H9 (cell line): Measurements from ENCODE around the gene ZNF691. TPM values are rescaled to one million over a fixed set of nuclear protein-coding genes. Genes with fewer than 3 reads are reported as not detected.

Source experiments
- DNase-seq: peaks from one replicate; pipeline ENCODE4 v3.0.0-alpha.2; 2017
- H2AFZ ChIP-seq: one replicate; pipeline ENCODE4 v1.6.1; 2013; ENCODE audit warnings: mild to moderate bottlenecking, low read length, control low read depth, moderate library complexity
- H2AK5ac ChIP-seq: 2 replicates; pipeline ENCODE4 v1.6.1; 2013; ENCODE audit warnings: low read length, control low read depth, mixed read lengths; ENCODE audit not compliant: insufficient read length
- H2BK120ac ChIP-seq: one replicate; pipeline ENCODE4 v1.6.1; 2013; ENCODE audit warnings: low read depth, mild to moderate bottlenecking, low read length, control low read depth, inconsistent platforms; ENCODE audit not compliant: poor library complexity, severe bottlenecking
- H2BK12ac ChIP-seq: 2 replicates; pipeline ENCODE4 v1.6.1; 2013; ENCODE audit warnings: low read length, control low read depth, mixed read lengths, low read depth; ENCODE audit not compliant: insufficient read length
- H2BK15ac ChIP-seq: 2 replicates; pipeline ENCODE4 v1.6.1; 2013; ENCODE audit warnings: low read depth, low read length, control low read depth
- H2BK20ac ChIP-seq: one replicate; pipeline ENCODE4 v1.6.1; 2013; ENCODE audit warnings: low read depth, mild to moderate bottlenecking, low read length, control low read depth, inconsistent platforms; ENCODE audit not compliant: poor library complexity, severe bottlenecking
- H2BK5ac ChIP-seq: 2 replicates; pipeline ENCODE4 v1.6.1; 2013; ENCODE audit warnings: low read length, control low read depth, mixed read lengths; ENCODE audit not compliant: insufficient read length
- H3K14ac ChIP-seq: 2 replicates; pipeline ENCODE4 v1.6.1; 2013; ENCODE audit warnings: low read length, control low read depth; ENCODE audit not compliant: insufficient read depth
- H3K18ac ChIP-seq: 2 replicates; pipeline ENCODE4 v1.6.1; 2013; ENCODE audit warnings: low read depth, mild to moderate bottlenecking, mixed read lengths, low read length, control low read depth; ENCODE audit not compliant: insufficient read length
- H3K23ac ChIP-seq: 2 replicates; pipeline ENCODE4 v1.6.1; 2013; ENCODE audit warnings: low read length, control low read depth, mixed read lengths, low read depth; ENCODE audit not compliant: insufficient read length
- H3K23me2 ChIP-seq: 2 replicates; pipeline ENCODE4 v1.6.1; 2013; ENCODE audit warnings: low read depth, mild to moderate bottlenecking, mixed read lengths, low read length, control low read depth; ENCODE audit not compliant: insufficient read length, poor library complexity, severe bottlenecking
- H3K27ac ChIP-seq: 2 replicates; pipeline ENCODE4 v1.5.1; 2013; ENCODE audit warnings: low read length, control low read depth, mixed read lengths, low read depth; ENCODE audit not compliant: insufficient read length
- H3K27me3 ChIP-seq: 2 replicates; pipeline ENCODE4 v1.6.1; 2013; ENCODE audit warnings: low read length, control low read depth, inconsistent platforms; ENCODE audit not compliant: insufficient read depth
- H3K4ac ChIP-seq: 2 replicates; pipeline ENCODE4 v1.6.1; 2013; ENCODE audit warnings: low read depth, mild to moderate bottlenecking, control low read depth, inconsistent platforms, low read length, moderate library complexity
- H3K4me1 ChIP-seq: 2 replicates; pipeline ENCODE4 v1.6.1; 2013; ENCODE audit warnings: low read length, control low read depth, inconsistent platforms; ENCODE audit not compliant: insufficient read depth
- H3K4me2 ChIP-seq: 2 replicates; pipeline ENCODE4 v1.6.1; 2013; ENCODE audit warnings: low read length, control low read depth, mixed read lengths; ENCODE audit not compliant: insufficient read length, insufficient read depth
- H3K56ac ChIP-seq: 2 replicates; pipeline ENCODE4 v1.6.1; 2013; ENCODE audit warnings: low read depth, mild to moderate bottlenecking, mixed read lengths, low read length, control low read depth; ENCODE audit not compliant: insufficient read length
- H3K79me1 ChIP-seq: 2 replicates; pipeline ENCODE4 v1.6.1; 2013; ENCODE audit warnings: low read depth, mild to moderate bottlenecking, moderate library complexity, low read length, control low read depth, inconsistent platforms; ENCODE audit not compliant: insufficient read depth, poor library complexity, severe bottlenecking
- H3K79me2 ChIP-seq: 2 replicates; pipeline ENCODE4 v1.6.1; 2013; ENCODE audit warnings: low read length, control low read depth, inconsistent platforms; ENCODE audit not compliant: insufficient read depth
- H3K9ac ChIP-seq: 2 replicates; pipeline ENCODE4 v1.6.1; 2013; ENCODE audit warnings: low read length, control low read depth, mixed read lengths; ENCODE audit not compliant: insufficient read length; ENCODE audit errors: extremely low read depth
- H3K9me3 ChIP-seq: one replicate; pipeline ENCODE4 v1.6.1; 2013; ENCODE audit warnings: low read depth, low read length, inconsistent platforms; ENCODE audit not compliant: control insufficient read depth
- H3T11ph ChIP-seq: one replicate; pipeline ENCODE4 v1.6.1; 2013; ENCODE audit warnings: mild to moderate bottlenecking, low read length, control low read depth, inconsistent platforms
- H4K20me1 ChIP-seq: one replicate; pipeline ENCODE4 v1.6.1; 2013; ENCODE audit not compliant: control insufficient read depth, insufficient read length, insufficient read depth
- H4K5ac ChIP-seq: 2 replicates; pipeline ENCODE4 v1.6.1; 2013; ENCODE audit warnings: low read depth, mild to moderate bottlenecking, mixed read lengths, low read length, control low read depth; ENCODE audit not compliant: insufficient read length
- H4K8ac ChIP-seq: replicated peaks from 2 replicates; pipeline ENCODE4 v1.6.1; 2013; ENCODE audit warnings: low read length, control low read depth, mixed read lengths, low read depth; ENCODE audit not compliant: insufficient read length
- H4K91ac ChIP-seq: 2 replicates; pipeline ENCODE4 v1.6.1; 2013; ENCODE audit warnings: low read depth, mild to moderate bottlenecking, moderate library complexity, mixed read lengths, low read length, control low read depth; ENCODE audit not compliant: insufficient read length
- H3K27ac Mint-ChIP-seq, 3 experiments: 2 replicates in 2 of 3; 3 replicates in 1 of 3; pipeline ENCODE4 v1.8.0; 2020 to 2021; ENCODE audit warnings: mixed read lengths in 3 of 3, mild to moderate bottlenecking in 1 of 3, moderate library complexity in 1 of 3
- H3K27me3 Mint-ChIP-seq: 2 replicates; pipeline ENCODE4 v1.8.0; 2021; ENCODE audit warnings: low read depth, mild to moderate bottlenecking, moderate library complexity, mixed read lengths
- H3K36me3 Mint-ChIP-seq, 3 experiments: 2 replicates in 2 of 3; 3 replicates in 1 of 3; pipeline ENCODE4 v1.8.0; 2020 to 2021; ENCODE audit warnings: low read depth in 3 of 3, mixed read lengths in 3 of 3; ENCODE audit not compliant: insufficient read depth in 1 of 3
- H3K4me1 Mint-ChIP-seq, 2 experiments: 2 replicates each; pipeline ENCODE4 v1.8.0; 2020; ENCODE audit warnings: mixed read lengths in 2 of 2
- H3K4me3 Mint-ChIP-seq, 2 experiments: 2 replicates in 1 of 2; 3 replicates in 1 of 2; pipeline ENCODE4 v1.8.0; 2020 to 2021; ENCODE audit warnings: mild to moderate bottlenecking in 2 of 2, mixed read lengths in 2 of 2, moderate library complexity in 1 of 2
- H3K9me3 Mint-ChIP-seq, 2 experiments: 2 replicates in 1 of 2; 3 replicates in 1 of 2; pipeline ENCODE4 v1.8.0; 2020; ENCODE audit warnings: mild to moderate bottlenecking in 2 of 2, mixed read lengths in 2 of 2, moderate library complexity in 1 of 2
- WGBS: extraction: QIAGEN DNeasy Blood & Tissue Kit; methylation state at CpG from one replicate; pipeline ENCODE4 v1.1.7; 2013; ENCODE audit warnings: missing lambda C conversion rate, low lambda C conversion rate, mixed read lengths; ENCODE audit not compliant: insufficient read length; ENCODE audit errors: extremely low coverage; 5-methylcytosine and 5-hydroxymethylcytosine counted together
- total RNA-seq: library from RNA; stranded (reverse); gene quantifications from 2 replicates; pipeline ENCODE4 v1.2.1, GENCODE V29; 2021
- TF ChIP-seq, protein P1 (sequence below): fragments of 200-600 bp; sonication (generic); conservative IDR thresholded peaks from 3 replicates; pipeline ENCODE4 v1.8.0; 2021; ENCODE audit warnings: antibody characterized with exemption, mild to moderate bottlenecking

Gene ZNF691
- total RNA-seq, 1 experiment from 2014 or later: 20.1 TPM

DNA sequence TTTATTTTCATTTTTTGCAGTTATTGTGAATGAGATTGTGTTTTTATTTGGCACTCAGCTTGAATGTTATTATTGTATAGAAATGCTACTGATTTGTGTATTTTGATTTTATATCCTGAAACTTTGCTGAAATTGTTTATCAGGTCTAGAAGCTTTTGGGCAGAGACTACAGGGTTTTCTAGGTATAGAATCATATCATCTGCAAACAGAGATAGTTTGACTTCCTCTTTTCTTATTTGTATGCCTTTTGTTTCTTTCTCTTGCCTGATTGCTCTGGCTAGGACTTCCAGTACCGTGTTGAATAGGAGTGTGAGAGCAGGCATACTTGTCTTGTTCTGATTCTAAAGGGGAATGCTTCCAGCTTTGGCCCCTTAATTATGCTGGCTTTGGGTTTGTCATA, 27.3 kb downstream of the ZNF691 start:
- no peak overlapping the region for H2BK12ac ChIP-seq
- no peak overlapping the region for H2BK5ac ChIP-seq
- no peak overlapping the region for H3K23ac ChIP-seq
- H3K27me3 ChIP-seq: no peaks in the 10 kb centered on the region
- H2AFZ ChIP-seq: no peak overlapping the region
- H4K20me1 ChIP-seq: no peaks in the 10 kb centered on the region
- no peak overlapping the region for H3K4ac ChIP-seq
- no peak overlapping the region for H4K8ac ChIP-seq
- TF ChIP-seq, protein P1, sequence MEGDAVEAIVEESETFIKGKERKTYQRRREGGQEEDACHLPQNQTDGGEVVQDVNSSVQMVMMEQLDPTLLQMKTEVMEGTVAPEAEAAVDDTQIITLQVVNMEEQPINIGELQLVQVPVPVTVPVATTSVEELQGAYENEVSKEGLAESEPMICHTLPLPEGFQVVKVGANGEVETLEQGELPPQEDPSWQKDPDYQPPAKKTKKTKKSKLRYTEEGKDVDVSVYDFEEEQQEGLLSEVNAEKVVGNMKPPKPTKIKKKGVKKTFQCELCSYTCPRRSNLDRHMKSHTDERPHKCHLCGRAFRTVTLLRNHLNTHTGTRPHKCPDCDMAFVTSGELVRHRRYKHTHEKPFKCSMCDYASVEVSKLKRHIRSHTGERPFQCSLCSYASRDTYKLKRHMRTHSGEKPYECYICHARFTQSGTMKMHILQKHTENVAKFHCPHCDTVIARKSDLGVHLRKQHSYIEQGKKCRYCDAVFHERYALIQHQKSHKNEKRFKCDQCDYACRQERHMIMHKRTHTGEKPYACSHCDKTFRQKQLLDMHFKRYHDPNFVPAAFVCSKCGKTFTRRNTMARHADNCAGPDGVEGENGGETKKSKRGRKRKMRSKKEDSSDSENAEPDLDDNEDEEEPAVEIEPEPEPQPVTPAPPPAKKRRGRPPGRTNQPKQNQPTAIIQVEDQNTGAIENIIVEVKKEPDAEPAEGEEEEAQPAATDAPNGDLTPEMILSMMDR: no peak
- no peak overlapping the region for H3K9ac ChIP-seq
- H3K14ac ChIP-seq: no peak overlapping the region
- H3K18ac ChIP-seq: no peak overlapping the region
- H3K9me3 ChIP-seq: no peaks in the 10 kb centered on the region
- H4K91ac ChIP-seq: no peak overlapping the region
- no peaks in the 10 kb centered on the region for H3K23me2 ChIP-seq
- H3K79me2 ChIP-seq: no peaks in the 10 kb centered on the region
- no peak overlapping the region for H2BK120ac ChIP-seq
- no peak overlapping the region for H2AK5ac ChIP-seq
- H3T11ph ChIP-seq: no peak overlapping the region
- Mint-ChIP-seq H3K27ac (no peak overlapping the region), H3K36me3 (no peaks in the 10 kb centered on the region), H3K27me3 (peaks cover 9% of the 10 kb centered on the region; the same call in 1 of the 2 replicates), H3K4me3 (no peak overlapping the region), H3K9me3 (peaks cover 7 to 9% of the 10 kb centered on the region in 2 experiments; a peak in 3 of 5 replicates), H3K4me1 (peaks cover 9 to 10% of the 10 kb centered on the region in 2 experiments; a peak in 3 of 4 replicates)
- H3K4me1 ChIP-seq: peaks cover 2% of the 10 kb centered on the region; the same call in 1 of the 2 replicates
- H3K27ac ChIP-seq: no peak overlapping the region
- no peak for DNase-seq
- no peak overlapping the region for H2BK20ac ChIP-seq
- H4K5ac ChIP-seq: no peak overlapping the region
- no peak overlapping the region for H3K56ac ChIP-seq
- no CpG with 5 or more reads among the region's 1 CpG for WGBS
- H3K79me1 ChIP-seq: no peaks in the 10 kb centered on the region
- H2BK15ac ChIP-seq: no peak overlapping the region
- no peak overlapping the region for H3K4me2 ChIP-seq
